ENCODE data around the gene HCRTR1.

- TF ChIP-seq POLR2A (IDR thresholded peaks at IDR 0.05; ENCODE audit: low read depth, low read length) (no peak), IRF3 (IDR thresholded peaks at IDR 0.05) (no peak), EZH2 (IDR thresholded peaks at IDR 0.05; ENCODE audit: borderline replicate concordance, control insufficient read depth, low read depth, low read length) (no peak), CTCF (IDR thresholded peaks at IDR 0.05 in 2 of 3, conservative IDR thresholded peaks at IDR 0.05 in 1 of 3; ENCODE audit: control insufficient read depth in 2 of 3, extremely low read depth in 1 of 3, insufficient read depth in 1 of 3, low read depth in 3 of 3, low read length in 3 of 3) (no peak), SMAD1 (IDR thresholded peaks at IDR 0.05; ENCODE audit: low read depth, partially characterized antibody) (no peak), USF2 (IDR thresholded peaks at IDR 0.05; ENCODE audit: borderline replicate concordance, low read depth, low read length) (no peak), BMI1 (IDR thresholded peaks at IDR 0.05; ENCODE audit: borderline replicate concordance) (no peak), TAF1 (IDR thresholded peaks at IDR 0.05; ENCODE audit: borderline replicate concordance, low read depth, low read length) (no peak)
Observed at GRCh38 chr1:31595836-31596736, 21.4 kb upstream of the HCRTR1 start.
